ENCODE data around the gene IBTK. TPM values are rescaled to one million over a fixed set of nuclear protein-coding genes. Genes with fewer than 3 reads are reported as not detected.
"Not testable (repeated sequence)": the region's sequence is repeated elsewhere in the genome, so short reads cannot be mapped to it uniquely, and the experiment has no call there.

IBTK gene
- total RNA-seq, 1 experiment from 2014 or later, result 36.6 TPM

GRCh38 chr6:82197245-82197644 lies 50.3 kb downstream of the IBTK start:
- H4K20me1 ChIP-seq (ENCODE audit: insufficient read depth); H3K9me3 ChIP-seq (ENCODE audit: control insufficient read depth in 1 of 2, insufficient read depth in 1 of 2, low read depth in 1 of 2, low read length in 2 of 2); H3K9ac ChIP-seq (ENCODE audit: low read length); CTCF ChIA-PET; RAD21 ChIA-PET (ENCODE audit: low non-redundant PET in 1 of 2, low total read pairs in 2 of 2, uncharacterized antibody in 2 of 2, unreplicated experiment in 2 of 2); BruUV-seq (replicated peaks); DNase-seq (ENCODE audit: low read depth, low spot score); ATAC-seq; H2AFZ ChIP-seq (ENCODE audit: low read depth, low read length, poor library complexity, severe bottlenecking); intact Hi-C loops (cut with micrococcal nuclease); H3K9me2 ChIP-seq (ENCODE audit: insufficient read depth); H3K27ac ChIP-seq (ENCODE audit: low read depth, low read length); POLR2A ChIA-PET; H3K4me3 ChIP-seq (replicated peaks in 1 of 2; ENCODE audit: low read depth in 1 of 2, low read length in 2 of 2); H3K79me2 ChIP-seq (ENCODE audit: insufficient read depth, low read length); H3K27me3 ChIP-seq (ENCODE audit: insufficient read depth, low read length); H3K4me1 ChIP-seq (ENCODE audit: control insufficient read depth in 1 of 2, insufficient read depth in 2 of 2, low read length in 2 of 2); H3K4me2 ChIP-seq (ENCODE audit: low read length): not testable (repeated sequence)
- peaks cover 26 to 56% of the 10 kb centered on the region in 2 experiments; a peak in 3 of 4 replicates for H3K36me3 ChIP-seq (ENCODE audit: control insufficient read depth in 1 of 2, insufficient read depth in 2 of 2, low read length in 2 of 2)

- TF ChIP-seq CEBPB (IDR thresholded peaks at IDR 0.05; ENCODE audit: low read depth) (no peak), TCF7L2 (IDR thresholded peaks at IDR 0.05; ENCODE audit: borderline replicate concordance, extremely low read depth, insufficient read depth, insufficient read length) (no peak), POLR2AphosphoS5 (IDR thresholded peaks at IDR 0.05; ENCODE audit: low read depth, low read length) (no peak), REST (IDR thresholded peaks at IDR 0.05; ENCODE audit: low read depth) (no peak), MAX (IDR thresholded peaks at IDR 0.05) (no peak), ELF1 (IDR thresholded peaks at IDR 0.05; ENCODE audit: borderline replicate concordance, low read depth) (no peak), ZNF274 (IDR thresholded peaks at IDR 0.05; ENCODE audit: low read depth, low read length) (no peak), JUND (IDR thresholded peaks at IDR 0.05) (no peak), SIN3A (IDR thresholded peaks at IDR 0.05; ENCODE audit: low read depth) (no peak)
- Histone ChIP-seq H3K79me2 (ENCODE audit: insufficient read depth, low read length) (no peaks in the 10 kb centered on the region), H3K9me3 (ENCODE audit: control insufficient read depth in 1 of 2, insufficient read depth in 1 of 2, low read depth in 1 of 2, low read length in 2 of 2) (no peaks in the 10 kb centered on the region), H3K27me3 (ENCODE audit: insufficient read depth, low read length) (no peaks in the 10 kb centered on the region), H3K27ac (ENCODE audit: low read depth, low read length) (no peak overlapping the region), H3K4me2 (ENCODE audit: low read length) (no peak overlapping the region), H3K4me3 (replicated peaks in 1 of 2; ENCODE audit: low read depth in 1 of 2, low read length in 2 of 2) (no peak overlapping the region), H3K9me2 (ENCODE audit: insufficient read depth) (no peaks in the 10 kb centered on the region), H3K36me3 (ENCODE audit: control insufficient read depth in 1 of 2, insufficient read depth in 2 of 2, low read length in 2 of 2) (peaks cover 32 to 58% of the 10 kb centered on the region in 2 experiments), H4K20me1 (ENCODE audit: insufficient read depth) (no peaks in the 10 kb centered on the region; the same call in 1 of the 2 replicates), H3K4me1 (ENCODE audit: control insufficient read depth in 1 of 2, insufficient read depth in 2 of 2, low read length in 2 of 2) (no peaks in the 10 kb centered on the region), H3K9ac (ENCODE audit: low read length) (no peak overlapping the region), H2AFZ (ENCODE audit: low read depth, low read length, poor library complexity, severe bottlenecking) (no peak overlapping the region)
- BruUV-seq (replicated peaks), result no TSS peak
- CTCF ChIA-PET, result no interaction called here
- no peak for DNase-seq (ENCODE audit: low read depth, low spot score)
- intact Hi-C loops (cut with micrococcal nuclease), result no loop called here
- RAD21 ChIA-PET (ENCODE audit: low non-redundant PET in 1 of 2, low total read pairs in 2 of 2, uncharacterized antibody in 2 of 2, unreplicated experiment in 2 of 2), result no interaction called here
- no peak for ATAC-seq
- POLR2A ChIA-PET, result no interaction called here
Measured at GRCh38 chr6:82196161-82196560, 51.4 kb downstream of the IBTK start.

Measured in HCT116 (cell line).